Natural killer cell treated with Interleukin-12 subunit alpha and Interleukin-12 subunit beta and Interleukin-15 and Interleukin-18, amount 100 ng/mL, for 72 hours (primary cell): ENCODE measurements around the gene FAM174C. TPM values are rescaled to one million over a fixed set of nuclear protein-coding genes. Genes with fewer than 3 reads are reported as not detected.

Experiments used
- ATAC-seq, 2 donors: fragments of 150-1000 bp; cut with Tn5 transposase in 1 of 2; sonication (Bioruptor Pico), chemical (Tn5 transposase) in 1 of 2; 2 replicates each; pipeline ENCODE4 v1.10.0; 2021
- DNase-seq: peaks from one replicate; pipeline ENCODE4 v3.0.0; 2022; ENCODE audit warnings: low spot score
- H3K27ac Mint-ChIP-seq, 2 donors: 1 replicate in 1 of 2; 2 replicates in 1 of 2; pipeline ENCODE4 v1.8.0; 2022; ENCODE audit warnings: mixed read lengths in 2 of 2, mild to moderate bottlenecking in 1 of 2, moderate library complexity in 1 of 2
- H3K27me3 Mint-ChIP-seq, 2 donors: 1 replicate in 1 of 2; 2 replicates in 1 of 2; pipeline ENCODE4 v1.8.0; 2022; ENCODE audit warnings: mixed read lengths in 2 of 2
- H3K36me3 Mint-ChIP-seq: one replicate; pipeline ENCODE4 v1.8.0; 2022; ENCODE audit warnings: mixed read lengths
- H3K4me1 Mint-ChIP-seq, 2 donors: 1 replicate in 1 of 2; 2 replicates in 1 of 2; pipeline ENCODE4 v1.8.0; 2022; ENCODE audit warnings: low read depth in 2 of 2, mixed read lengths in 2 of 2, mild to moderate bottlenecking in 1 of 2
- H3K4me3 Mint-ChIP-seq: one replicate; pipeline ENCODE4 v1.8.0; 2022; ENCODE audit warnings: mixed read lengths
- H3K9me3 Mint-ChIP-seq: 2 replicates; pipeline ENCODE4 v1.8.0; 2022; ENCODE audit warnings: mixed read lengths
- total RNA-seq, 2 donors: library from RNA; stranded (reverse); gene quantifications; one replicate each; pipeline ENCODE4 v1.2.3, GENCODE V29; 2022

FAM174C gene
- total RNA-seq = 10 to 100 TPM; 59.5 to 94.2 TPM

DNA sequence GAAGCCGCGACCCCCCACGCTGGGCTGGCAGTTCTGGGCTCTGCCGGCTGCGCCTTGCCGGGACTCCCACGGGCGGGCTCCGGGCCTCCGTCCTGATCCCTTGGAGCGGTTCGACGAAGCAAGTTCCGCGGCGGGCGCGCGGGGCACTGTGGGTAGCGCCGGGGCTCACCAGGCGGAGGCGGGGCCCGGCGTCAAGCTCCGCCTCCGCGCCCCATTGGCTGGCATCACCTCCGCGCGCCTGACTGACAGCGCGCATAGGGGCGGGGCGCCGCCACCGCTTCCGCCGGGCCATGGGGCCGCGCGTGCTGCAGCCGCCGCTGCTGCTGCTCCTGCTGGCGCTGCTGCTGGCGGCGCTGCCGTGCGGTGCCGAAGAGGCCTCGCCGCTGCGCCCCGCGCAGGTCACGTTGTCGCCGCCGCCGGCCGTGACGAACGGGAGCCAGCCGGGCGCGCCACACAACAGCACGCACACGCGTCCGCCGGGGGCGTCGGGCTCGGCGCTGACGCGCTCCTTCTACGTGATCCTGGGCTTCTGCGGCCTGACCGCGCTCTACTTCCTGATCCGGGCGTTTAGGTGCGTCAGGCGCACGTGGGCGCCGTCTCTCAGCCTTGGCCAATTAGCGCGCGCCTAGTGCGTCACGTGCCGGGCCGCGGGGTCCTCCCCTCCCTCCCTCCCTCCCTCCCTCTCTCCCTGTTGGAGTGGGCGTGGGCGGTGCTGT, at the start of gene FAM174C:
TSS of gene FAM174C (plus strand) at position 271 of the 716 bp plus-strand sequence. CDS start at position 291, 20 bp downstream.
- DNase-seq (peak; percentile 96), ATAC-seq (peak; percentile 93 to 94)
- Mint-ChIP-seq H3K9me3 (no peaks in the 10 kb centered on the region), H3K36me3 (peaks cover 15% of the 10 kb centered on the region), H3K4me3 (peak within 1 kb of the TSS; percentile 83), H3K4me1 (peaks cover 42 to 49% of the 10 kb centered on the region in 2 donors), H3K27me3 (no peaks in the 10 kb centered on the region), H3K27ac (peak within 1 kb of the TSS; percentile 79 to 86)

GRCh38 chr19:1226227-1226518, 49.2 kb upstream of the FAM174C start:
- DNase-seq = no peak
- H3K9me3 Mint-ChIP-seq = no peaks in the 10 kb centered on the region
- no peaks in the 10 kb centered on the region for H3K27me3 Mint-ChIP-seq
- H3K4me3 Mint-ChIP-seq = no peak overlapping the region
- no peaks in the 10 kb centered on the region for H3K36me3 Mint-ChIP-seq
- no peaks in the 10 kb centered on the region for H3K4me1 Mint-ChIP-seq
- no peak for ATAC-seq
- H3K27ac Mint-ChIP-seq = no peak overlapping the region

GRCh38 chr19:1226522-1227303, 48.6 kb upstream of the FAM174C start:
- Mint-ChIP-seq H3K9me3 (no peaks in the 10 kb centered on the region), H3K27me3 (no peaks in the 10 kb centered on the region), H3K4me1 (no peaks in the 10 kb centered on the region), H3K4me3 (no peak overlapping the region), H3K27ac (no peak overlapping the region), H3K36me3 (no peaks in the 10 kb centered on the region)
- ATAC-seq (no peak), DNase-seq (no peak)

DNA sequence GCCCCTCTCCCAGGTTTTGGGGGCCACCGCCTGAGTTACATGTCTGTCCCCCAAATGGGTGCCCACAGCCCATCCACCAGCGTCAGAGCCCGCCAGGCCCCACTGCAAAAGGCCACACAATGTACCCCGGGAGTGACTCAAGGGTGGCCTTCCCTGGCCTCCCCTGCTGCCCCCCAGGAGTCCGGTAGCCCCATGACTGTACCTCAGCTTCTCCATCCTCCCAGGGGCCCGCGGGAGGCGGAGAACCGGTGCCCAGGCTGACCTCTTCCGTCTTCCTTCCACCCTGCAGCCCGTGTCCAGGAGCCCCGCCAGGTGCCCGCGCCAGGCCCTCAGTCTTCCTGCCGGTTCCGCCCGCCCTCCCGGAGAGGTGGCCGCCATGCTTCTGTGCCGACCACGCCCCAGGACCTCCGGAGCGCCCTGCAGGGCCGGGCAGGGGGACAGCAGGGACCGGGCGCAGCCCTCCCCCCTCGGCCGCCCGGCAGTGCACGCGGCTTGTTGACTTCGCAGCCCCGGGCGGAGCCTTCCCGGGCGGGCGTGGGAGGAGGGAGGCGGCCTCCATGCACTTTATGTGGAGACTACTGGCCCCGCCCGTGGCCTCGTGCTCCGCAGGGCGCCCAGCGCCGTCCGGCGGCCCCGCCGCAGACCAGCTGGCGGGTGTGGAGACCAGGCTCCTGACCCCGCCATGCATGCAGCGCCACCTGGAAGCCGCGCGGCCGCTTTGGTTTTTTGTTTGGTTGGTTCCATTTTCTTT, 47.9 kb upstream of the FAM174C start:
- H3K36me3 Mint-ChIP-seq = no peaks in the 10 kb centered on the region

GRCh38 chr19:1228161-1228957, 47.0 kb upstream of the FAM174C start:
- H3K4me3 Mint-ChIP-seq = no peak overlapping the region
- no peaks in the 10 kb centered on the region for H3K36me3 Mint-ChIP-seq
- ATAC-seq (no peak), DNase-seq (no peak)
- no peaks in the 10 kb centered on the region for H3K9me3 Mint-ChIP-seq
- no peak overlapping the region for H3K27ac Mint-ChIP-seq
- no peaks in the 10 kb centered on the region for H3K4me1 Mint-ChIP-seq
- no peaks in the 10 kb centered on the region for H3K27me3 Mint-ChIP-seq

More for the DNA sequence above, 47.9 kb upstream of the FAM174C start:
- Mint-ChIP-seq H3K27me3 (no peaks in the 10 kb centered on the region), H3K4me1 (no peaks in the 10 kb centered on the region), H3K9me3 (no peaks in the 10 kb centered on the region), H3K27ac (no peak overlapping the region), H3K4me3 (no peak overlapping the region)
- DNase-seq = no peak
- ATAC-seq = no peak

DNA sequence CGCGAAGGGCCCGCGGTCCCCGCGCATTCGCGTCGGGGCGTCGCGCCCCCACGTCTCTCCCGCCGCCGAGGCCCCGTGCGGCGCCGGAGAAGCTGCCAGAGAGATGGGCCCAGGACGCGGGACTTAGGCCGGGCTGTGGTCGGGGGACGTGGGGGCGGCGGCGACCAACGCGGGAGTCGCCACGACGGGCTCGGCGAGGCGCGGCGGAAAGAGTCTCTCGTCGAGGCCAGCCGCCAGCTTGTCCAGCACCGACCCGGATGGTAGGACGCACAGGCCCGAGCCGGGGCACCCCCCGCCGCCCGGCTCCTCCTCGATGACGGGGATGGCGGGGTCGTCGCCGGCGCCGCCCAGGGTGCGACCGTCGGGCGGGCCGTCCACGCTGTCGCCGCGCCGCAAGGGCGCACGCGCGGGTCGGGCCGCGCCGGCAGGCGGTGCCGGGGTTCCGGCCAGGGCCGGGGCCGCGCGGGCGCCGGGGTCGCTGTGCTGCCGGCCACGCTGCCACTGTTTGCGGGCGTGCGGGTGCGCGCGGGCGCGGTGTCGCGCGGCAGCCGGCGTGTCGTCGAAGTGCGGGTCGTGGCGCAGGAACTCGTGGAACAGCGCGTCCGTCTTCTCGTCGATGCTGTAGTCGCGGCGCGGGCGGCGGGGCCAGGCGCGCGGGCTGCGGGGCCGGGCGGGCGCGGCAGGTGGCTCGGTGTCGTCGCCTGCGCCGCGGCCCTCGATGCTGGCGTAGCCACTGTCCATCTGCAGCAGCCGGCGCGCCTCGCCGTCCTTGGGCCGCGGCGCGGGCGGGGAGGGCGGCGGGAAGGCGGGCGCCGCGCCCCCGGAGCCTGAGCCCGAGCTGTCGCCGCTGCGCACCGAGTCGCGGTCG, 46.0 kb upstream of the FAM174C start:
- H3K9me3 Mint-ChIP-seq = no peaks in the 10 kb centered on the region
- ATAC-seq = no peak

DNA sequence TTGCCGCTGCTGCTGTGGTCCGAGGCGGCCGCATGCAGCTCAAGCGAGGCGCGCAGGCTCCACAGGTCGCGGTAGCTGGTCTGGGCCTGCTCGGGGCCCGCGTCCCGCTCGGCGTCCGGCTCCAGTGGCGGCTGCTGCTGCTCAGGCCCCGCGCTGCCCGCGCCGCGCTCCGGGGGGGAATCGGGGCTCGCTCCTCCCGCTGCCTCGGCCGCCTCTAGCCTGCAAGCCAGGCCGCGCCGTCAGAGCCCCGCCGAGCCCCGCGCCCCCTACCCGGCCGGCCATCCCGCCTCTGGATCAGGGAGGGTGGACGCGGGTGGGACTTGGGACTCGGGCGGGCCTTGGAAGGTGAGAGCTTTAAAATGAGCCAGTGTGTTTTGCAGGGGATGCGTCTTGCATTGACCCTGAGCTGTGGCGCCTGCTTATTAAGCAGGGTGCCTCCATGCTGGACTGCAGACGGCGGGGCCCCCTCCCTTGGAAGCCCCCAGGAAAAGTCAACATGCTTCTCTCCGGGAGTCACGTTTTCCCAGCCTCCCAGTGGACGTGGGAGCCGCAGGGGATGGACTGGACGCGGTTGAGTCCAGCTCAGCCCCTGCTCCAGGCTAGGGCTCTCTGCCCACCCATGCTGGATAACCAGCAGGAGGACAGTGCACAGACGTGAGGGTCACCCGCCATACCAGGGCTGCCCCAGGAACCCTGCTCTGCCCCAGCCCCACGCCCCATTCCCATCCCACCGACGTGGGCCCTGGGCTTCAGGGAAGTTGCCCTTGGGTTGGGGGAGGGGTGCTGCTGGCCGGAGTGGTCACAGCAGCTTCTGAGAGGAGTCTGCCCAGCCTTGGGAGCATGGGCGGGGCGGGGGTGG, 45.2 kb upstream of the FAM174C start:
- no peaks in the 10 kb centered on the region for H3K36me3 Mint-ChIP-seq
- no peak for ATAC-seq
- H3K4me1 Mint-ChIP-seq = no peaks in the 10 kb centered on the region
- H3K9me3 Mint-ChIP-seq = no peaks in the 10 kb centered on the region
- H3K27ac Mint-ChIP-seq = no peak overlapping the region
- H3K27me3 Mint-ChIP-seq = no peaks in the 10 kb centered on the region
- no peak overlapping the region for H3K4me3 Mint-ChIP-seq
- no peak for DNase-seq

More for the DNA sequence above, 46.0 kb upstream of the FAM174C start:
- Mint-ChIP-seq H3K27ac (no peak overlapping the region), H3K4me3 (no peak overlapping the region), H3K27me3 (no peaks in the 10 kb centered on the region), H3K36me3 (no peaks in the 10 kb centered on the region), H3K4me1 (no peaks in the 10 kb centered on the region)
- no peak for DNase-seq

GRCh38 chr19:1230783-1231489, 44.4 kb upstream of the FAM174C start:
- no peak for ATAC-seq
- Mint-ChIP-seq H3K9me3 (no peaks in the 10 kb centered on the region), H3K27ac (no peak overlapping the region), H3K4me3 (no peak overlapping the region), H3K27me3 (no peaks in the 10 kb centered on the region), H3K4me1 (no peaks in the 10 kb centered on the region), H3K36me3 (no peaks in the 10 kb centered on the region)
- no peak for DNase-seq

GRCh38 chr19:1231729-1232637, 43.3 kb upstream of the FAM174C start:
- Mint-ChIP-seq H3K27ac (no peak overlapping the region), H3K36me3 (no peaks in the 10 kb centered on the region), H3K4me1 (no peaks in the 10 kb centered on the region), H3K4me3 (no peak overlapping the region), H3K9me3 (no peaks in the 10 kb centered on the region), H3K27me3 (no peaks in the 10 kb centered on the region)
- ATAC-seq = no peak
- no peak for DNase-seq

- Mint-ChIP-seq H3K27me3 (no peaks in the 10 kb centered on the region), H3K4me1 (no peaks in the 10 kb centered on the region), H3K36me3 (no peaks in the 10 kb centered on the region), H3K4me3 (no peak overlapping the region), H3K27ac (no peak overlapping the region), H3K9me3 (no peaks in the 10 kb centered on the region)
- DNase-seq = no peak
- no peak for ATAC-seq
These were observed 42.7 kb upstream of the FAM174C start for GRCh38 chr19:1232652-1233072.

- no peaks in the 10 kb centered on the region for H3K36me3 Mint-ChIP-seq
- H3K4me1 Mint-ChIP-seq = peaks cover under 1% of the 10 kb centered on the region in 2 donors
- DNase-seq (no peak), ATAC-seq (no peak)
- H3K27me3 Mint-ChIP-seq = peaks cover under 1% of the 10 kb centered on the region in 2 donors
- H3K9me3 Mint-ChIP-seq = no peaks in the 10 kb centered on the region
- no peak overlapping the region for H3K4me3 Mint-ChIP-seq
- H3K27ac Mint-ChIP-seq = no peak overlapping the region
These were observed 42.1 kb upstream of the FAM174C start for GRCh38 chr19:1233115-1233667.
